Kidney epithelial cell (primary cell): Measurements from ENCODE around the gene ORMDL1. TPM values are rescaled to one million over a fixed set of nuclear protein-coding genes. Genes with fewer than 3 reads are reported as not detected.

Experiments used
- DNase-seq: peaks from one replicate; pipeline ENCODE4 v3.0.0-alpha.2; 2010; ENCODE audit warnings: low read depth
- H3K27me3 ChIP-seq: 2 replicates; pipeline ENCODE4 v1.6.0; 2011; ENCODE audit warnings: low read length; ENCODE audit not compliant: control insufficient read depth, insufficient read depth
- H3K36me3 ChIP-seq: 2 replicates; pipeline ENCODE4 v1.5.1; 2011; ENCODE audit warnings: low read length; ENCODE audit not compliant: control insufficient read depth, insufficient read depth
- H3K4me3 ChIP-seq: 2 replicates; pipeline ENCODE4 v1.5.1; 2011; ENCODE audit warnings: low read depth, mild to moderate bottlenecking, control low read depth, low read length
- CTCF ChIP-seq: IDR thresholded peaks from 2 replicates; pipeline ENCODE4 v1.5.1; 2011; ENCODE audit warnings: mild to moderate bottlenecking, moderate library complexity, low read length, control low read depth, inconsistent platforms; ENCODE audit not compliant: insufficient read depth, poor library complexity, severe bottlenecking
- total RNA-seq: library from RNA; depleted of rRNA; stranded (reverse); fragments of >200 nt; gene quantifications from 2 replicates; pipeline ENCODE4 v1.2.3, GENCODE V29; 2015

The ORMDL1 gene
- 75.2 and 79.1 TPM in 2 replicates for total RNA-seq

- H3K36me3 ChIP-seq, result no peaks in the 10 kb centered on the region
- H3K27me3 ChIP-seq, result no peaks in the 10 kb centered on the region
- TF ChIP-seq CTCF, result no peak
- peak within 1 kb of the TSS; percentile 93 for H3K4me3 ChIP-seq
- peak; percentile 80 for DNase-seq
Measured at GRCh38 chr2:189783927-189784867, at the start of gene ORMDL1, which contains the start of gene PMS1. Gene ORMDL1 (minus strand): TSS chr2:189784339. CDS start chr2:189782595, 1,744 bp downstream. Gene PMS1 (plus strand): TSS chr2:189784450. CDS start chr2:189791810, 7,360 bp downstream.

- DNase-seq, result no peak
- no peak for TF ChIP-seq CTCF
- no peak overlapping the region for H3K4me3 ChIP-seq
- H3K36me3 ChIP-seq, result no peaks in the 10 kb centered on the region
- no peaks in the 10 kb centered on the region for H3K27me3 ChIP-seq
Measured at GRCh38 chr2:189830510-189830909, 46.4 kb upstream of the ORMDL1 start.

GRCh38 chr2:189829102-189829833 is 45.1 kb upstream of the ORMDL1 start:
- no peaks in the 10 kb centered on the region for H3K27me3 ChIP-seq
- DNase-seq, result no peak
- TF ChIP-seq CTCF, result no peak
- no peaks in the 10 kb centered on the region for H3K36me3 ChIP-seq
- no peak overlapping the region for H3K4me3 ChIP-seq

- TF ChIP-seq CTCF, result no peak
- DNase-seq, result no peak
- H3K36me3 ChIP-seq, result no peaks in the 10 kb centered on the region
- no peaks in the 10 kb centered on the region for H3K27me3 ChIP-seq
- no peak overlapping the region for H3K4me3 ChIP-seq
Measured at GRCh38 chr2:189826039-189826438, 41.9 kb upstream of the ORMDL1 start.

- Histone ChIP-seq H3K4me3 (no peak overlapping the region), H3K27me3 (no peaks in the 10 kb centered on the region), H3K36me3 (no peaks in the 10 kb centered on the region)
- TF ChIP-seq CTCF, result no peak
- DNase-seq, result no peak
Measured at GRCh38 chr2:189824694-189825396, 40.7 kb upstream of the ORMDL1 start.
